SK-N-SH (cell line): Measurements from ENCODE around the gene S100A2. TPM values are rescaled to one million over a fixed set of nuclear protein-coding genes. Genes with fewer than 3 reads are reported as not detected.

Experiments used
- CTCF ChIA-PET: fragments of 300-600, 350-600 bp; formaldehyde crosslinking; extraction: SDS; loops from one replicate; lab custom pipeline; 2021; lab: Yijun Ruan, JAX
- POLR2A ChIA-PET: fragments of 350-600 bp; sonication (Branson Sonifier 250); formaldehyde crosslinking; extraction: SDS; loops from one replicate; lab custom pipeline; 2020; ENCODE audit warnings: antibody characterized with exemption, inconsistent platforms; lab: Yijun Ruan, JAX
- DNase-seq: peaks from one replicate; pipeline ENCODE4 v3.0.0; 2012
- H2AFZ ChIP-seq: fragments of 200-600 bp; sonication (generic); 2 replicates; pipeline ENCODE4 v1.8.1; 2016; ENCODE audit warnings: antibody characterized with exemption, mild to moderate bottlenecking, low read depth
- H3F3A ChIP-seq: fragments of 200-600 bp; sonication (generic); replicated peaks from 2 replicates; pipeline ENCODE3; 2016; ENCODE audit warnings: antibody characterized with exemption, mild to moderate bottlenecking; ENCODE audit not compliant: insufficient read depth
- H3K27ac ChIP-seq, 2 experiments: fragments of 200-500 bp in 1 of 2; fragments of 200-600 bp in 1 of 2; sonication (Bioruptor generic) in 1 of 2; sonication (generic), shearing (Covaris generic) in 1 of 2; 2 replicates each; pipeline versions ENCODE4 v1.5.1 to v1.6.1; 2014 to 2016; ENCODE audit warnings: low read depth in 2 of 2, inconsistent platforms in 1 of 2, low read length in 1 of 2, mild to moderate bottlenecking in 1 of 2, mixed read lengths in 1 of 2
- H3K27me3 ChIP-seq: fragments of 200-600 bp; sonication (generic), shearing (Covaris generic); 2 replicates; pipeline ENCODE4 v1.6.1; 2016; ENCODE audit warnings: mixed run types; ENCODE audit not compliant: insufficient read depth
- H3K36me3 ChIP-seq, 2 experiments: fragments of 200-500 bp in 1 of 2; fragments of 200-600 bp in 1 of 2; sonication (Bioruptor generic) in 1 of 2; sonication (generic) in 1 of 2; replicated peaks in 1 of 2; 2 replicates each; pipeline versions ENCODE3 to v1.5.1; 2014 to 2016; ENCODE audit warnings: low read length in 1 of 2, mild to moderate bottlenecking in 1 of 2; ENCODE audit not compliant: insufficient read depth in 2 of 2, control insufficient read depth in 1 of 2
- H3K4me1 ChIP-seq, 2 experiments: fragments of 200-500 bp in 1 of 2; fragments of 200-600 bp in 1 of 2; sonication (Bioruptor generic) in 1 of 2; sonication (generic), shearing (Covaris generic) in 1 of 2; 2 replicates each; pipeline versions ENCODE4 v1.5.1 to v1.6.1; 2014 to 2016; ENCODE audit warnings: low read depth in 1 of 2, low read length in 1 of 2, mixed run types in 1 of 2; ENCODE audit not compliant: insufficient read depth in 2 of 2, control insufficient read depth in 1 of 2
- H3K4me2 ChIP-seq: fragments of 200-600 bp; sonication (generic), shearing (Covaris generic); 2 replicates; pipeline ENCODE4 v1.6.1; 2017; ENCODE audit warnings: mixed run types
- H3K4me3 ChIP-seq, 2 experiments: fragments of 200-500 bp in 1 of 2; fragments of 200-600 bp in 1 of 2; sonication (Bioruptor generic) in 1 of 2; sonication (generic), shearing (Covaris generic) in 1 of 2; 2 replicates each; pipeline versions ENCODE4 v1.5.1 to v1.8.1; 2014 to 2016; ENCODE audit warnings: low read depth in 2 of 2, inconsistent platforms in 1 of 2, low read length in 1 of 2, mild to moderate bottlenecking in 1 of 2, mixed read lengths in 1 of 2, moderate library complexity in 1 of 2
- H3K79me2 ChIP-seq: fragments of 200-600 bp; sonication (generic); 2 replicates; pipeline ENCODE4 v1.8.1; 2017; ENCODE audit warnings: mild to moderate bottlenecking; ENCODE audit not compliant: insufficient read depth
- H3K9ac ChIP-seq: fragments of 200-600 bp; sonication (generic); 2 replicates; pipeline ENCODE4 v1.6.1; 2017; ENCODE audit warnings: mixed run types
- H3K9me2 ChIP-seq: fragments of 200-600 bp; sonication (generic); 2 replicates; pipeline ENCODE4 v1.6.1; 2017; ENCODE audit warnings: mixed run types
- H3K9me3 ChIP-seq: fragments of 200-600 bp; sonication (generic); 2 replicates; pipeline ENCODE4 v1.6.1; 2017; ENCODE audit warnings: mixed run types, mild to moderate bottlenecking, moderate library complexity
- H4K20me1 ChIP-seq: fragments of 200-600 bp; sonication (generic); 2 replicates; pipeline ENCODE4 v1.6.1; 2017; ENCODE audit warnings: mild to moderate bottlenecking, mixed run types; ENCODE audit not compliant: insufficient read depth
- ELF1 ChIP-seq: IDR thresholded peaks from 2 replicates; pipeline ENCODE4 v1.4.0; 2012
- FOXJ3 ChIP-seq: sonication (generic); formaldehyde crosslinking; IDR thresholded peaks from 2 replicates; pipeline ENCODE4 v1.5.1; 2020; ENCODE audit warnings: mild to moderate bottlenecking, missing genetic modification reagents
- FOXM1 ChIP-seq: IDR thresholded peaks from 2 replicates; pipeline ENCODE4 v1.4.0; 2012; ENCODE audit warnings: low read depth, mild to moderate bottlenecking
- GABPA ChIP-seq: IDR thresholded peaks from 2 replicates; pipeline ENCODE4 v1.4.0; 2012; ENCODE audit warnings: low read depth, mild to moderate bottlenecking
- MXI1 ChIP-seq: IDR thresholded peaks from 2 replicates; pipeline ENCODE4 v1.6.1; 2012; ENCODE audit warnings: mild to moderate bottlenecking, low read depth, low read length, improper control_type of control experiment
- NFIC ChIP-seq: IDR thresholded peaks from 2 replicates; pipeline ENCODE4 v1.4.0; 2012; ENCODE audit warnings: borderline replicate concordance
- POLR2AphosphoS5 ChIP-seq: IDR thresholded peaks from 2 replicates; pipeline ENCODE4 v1.6.1; 2012; ENCODE audit warnings: low read depth, low read length
- RXRA ChIP-seq: IDR thresholded peaks from 2 replicates; pipeline ENCODE4 v1.4.0; 2012; ENCODE audit warnings: low read depth, mild to moderate bottlenecking, borderline replicate concordance
- SIN3A ChIP-seq: IDR thresholded peaks from 2 replicates; pipeline ENCODE4 v1.6.1; 2012; ENCODE audit warnings: low read depth, mild to moderate bottlenecking, low read length, moderate library complexity, borderline replicate concordance
- SMC3 ChIP-seq: IDR thresholded peaks from 2 replicates; pipeline ENCODE4 v1.6.1; 2012; ENCODE audit warnings: low read depth, low read length, improper control_type of control experiment
- TAF1 ChIP-seq: IDR thresholded peaks from 2 replicates; pipeline ENCODE4 v1.6.1; 2012; ENCODE audit warnings: low read depth, mild to moderate bottlenecking, low read length, moderate library complexity, borderline replicate concordance
- TCF12 ChIP-seq: IDR thresholded peaks from 2 replicates; pipeline ENCODE4 v1.4.0; 2012
- USF2 ChIP-seq: fragments of 150-350 bp; IDR thresholded peaks from 2 replicates; pipeline ENCODE4 v1.6.1; 2017; ENCODE audit warnings: antibody characterized with exemption, low read length, low read depth, borderline replicate concordance
- WGBS: methylation state at CpG from one replicate; pipeline ENCODE4 v1.1.6; 2017; ENCODE audit warnings: low lambda C conversion rate; 5-methylcytosine and 5-hydroxymethylcytosine counted together
- polyA plus RNA-seq, 3 experiments: library from polyadenylated mRNA; depleted of rRNA; stranded (reverse); fragments of >200 nt; gene quantifications; 2 replicates each; pipeline ENCODE4 v1.2.3, GENCODE V29; 2012
- TF ChIP-seq, protein P1 (sequence below): IDR thresholded peaks from 2 replicates; pipeline ENCODE4 v1.4.0; 2012; ENCODE audit warnings: low read depth, borderline replicate concordance
- TF ChIP-seq, protein P2 (sequence below): IDR thresholded peaks from 2 replicates; pipeline ENCODE4 v1.6.1; 2012; ENCODE audit warnings: mild to moderate bottlenecking, low read depth, low read length, moderate library complexity

S100A2 gene
- polyA plus RNA-seq, 1 of the 3 experiments (the other 2 are of a cell fraction) = 31.4 TPM

DNA sequence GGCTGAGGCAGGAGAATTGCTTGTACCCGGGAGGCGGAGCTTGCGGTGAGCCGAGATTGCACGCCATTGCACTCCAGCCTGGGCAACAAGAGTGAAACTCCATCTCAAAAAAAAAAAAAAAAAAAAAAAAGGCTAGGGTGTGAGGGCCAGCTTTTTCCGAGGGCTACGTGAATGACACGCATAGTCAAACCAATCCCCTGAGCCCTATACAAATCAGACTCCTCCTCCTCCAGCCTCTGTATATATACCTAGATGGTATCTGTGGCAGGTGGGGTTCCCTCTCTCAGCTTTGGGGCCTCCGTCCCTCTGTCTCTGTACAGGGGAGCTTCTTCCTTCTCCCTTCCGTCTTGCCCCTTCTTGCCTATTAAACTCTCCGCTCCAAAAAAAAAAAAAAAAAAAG, 40.5 kb upstream of the S100A2 start:
- peaks cover 15 to 23% of the 10 kb centered on the region in 2 experiments; a peak in 3 of 4 replicates for H3K4me1 ChIP-seq
- H3F3A ChIP-seq = peaks cover 43% of the 10 kb centered on the region
- no peaks in the 10 kb centered on the region for H3K9me2 ChIP-seq
- H3K27ac ChIP-seq = no peak overlapping the region
- H3K4me2 ChIP-seq = no peak overlapping the region
- no peak overlapping the region for H3K9ac ChIP-seq
- ChIA-PET POLR2A (no interaction called here), CTCF (interaction anchor here (0.9 to 3.0 kb wide), 4 partner anchors 7 to 34 kb away, joined by 4 to 17 read pairs (median 4); no protein-coding TSS in a partner anchor)
- no peaks in the 10 kb centered on the region for H3K27me3 ChIP-seq
- 93% methylated on average over 11 of the region's 11 CpGs for WGBS
- DNase-seq = no peak
- H3K9me3 ChIP-seq = no peaks in the 10 kb centered on the region
- H2AFZ ChIP-seq = no peak overlapping the region
- no peak for TF ChIP-seq SIN3A
- TF ChIP-seq RXRA = no peak
- TF ChIP-seq, protein P1, sequence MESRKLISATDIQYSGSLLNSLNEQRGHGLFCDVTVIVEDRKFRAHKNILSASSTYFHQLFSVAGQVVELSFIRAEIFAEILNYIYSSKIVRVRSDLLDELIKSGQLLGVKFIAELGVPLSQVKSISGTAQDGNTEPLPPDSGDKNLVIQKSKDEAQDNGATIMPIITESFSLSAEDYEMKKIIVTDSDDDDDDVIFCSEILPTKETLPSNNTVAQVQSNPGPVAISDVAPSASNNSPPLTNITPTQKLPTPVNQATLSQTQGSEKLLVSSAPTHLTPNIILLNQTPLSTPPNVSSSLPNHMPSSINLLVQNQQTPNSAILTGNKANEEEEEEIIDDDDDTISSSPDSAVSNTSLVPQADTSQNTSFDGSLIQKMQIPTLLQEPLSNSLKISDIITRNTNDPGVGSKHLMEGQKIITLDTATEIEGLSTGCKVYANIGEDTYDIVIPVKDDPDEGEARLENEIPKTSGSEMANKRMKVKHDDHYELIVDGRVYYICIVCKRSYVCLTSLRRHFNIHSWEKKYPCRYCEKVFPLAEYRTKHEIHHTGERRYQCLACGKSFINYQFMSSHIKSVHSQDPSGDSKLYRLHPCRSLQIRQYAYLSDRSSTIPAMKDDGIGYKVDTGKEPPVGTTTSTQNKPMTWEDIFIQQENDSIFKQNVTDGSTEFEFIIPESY = no peak
- TF ChIP-seq SMC3 = no peak
- no peak for TF ChIP-seq MXI1
- TF ChIP-seq NFIC = no peak
- no peak for TF ChIP-seq TCF12
- TF ChIP-seq TAF1 = no peak
- no peak for TF ChIP-seq GABPA
- no peak for TF ChIP-seq FOXM1
- TF ChIP-seq, protein P2, sequence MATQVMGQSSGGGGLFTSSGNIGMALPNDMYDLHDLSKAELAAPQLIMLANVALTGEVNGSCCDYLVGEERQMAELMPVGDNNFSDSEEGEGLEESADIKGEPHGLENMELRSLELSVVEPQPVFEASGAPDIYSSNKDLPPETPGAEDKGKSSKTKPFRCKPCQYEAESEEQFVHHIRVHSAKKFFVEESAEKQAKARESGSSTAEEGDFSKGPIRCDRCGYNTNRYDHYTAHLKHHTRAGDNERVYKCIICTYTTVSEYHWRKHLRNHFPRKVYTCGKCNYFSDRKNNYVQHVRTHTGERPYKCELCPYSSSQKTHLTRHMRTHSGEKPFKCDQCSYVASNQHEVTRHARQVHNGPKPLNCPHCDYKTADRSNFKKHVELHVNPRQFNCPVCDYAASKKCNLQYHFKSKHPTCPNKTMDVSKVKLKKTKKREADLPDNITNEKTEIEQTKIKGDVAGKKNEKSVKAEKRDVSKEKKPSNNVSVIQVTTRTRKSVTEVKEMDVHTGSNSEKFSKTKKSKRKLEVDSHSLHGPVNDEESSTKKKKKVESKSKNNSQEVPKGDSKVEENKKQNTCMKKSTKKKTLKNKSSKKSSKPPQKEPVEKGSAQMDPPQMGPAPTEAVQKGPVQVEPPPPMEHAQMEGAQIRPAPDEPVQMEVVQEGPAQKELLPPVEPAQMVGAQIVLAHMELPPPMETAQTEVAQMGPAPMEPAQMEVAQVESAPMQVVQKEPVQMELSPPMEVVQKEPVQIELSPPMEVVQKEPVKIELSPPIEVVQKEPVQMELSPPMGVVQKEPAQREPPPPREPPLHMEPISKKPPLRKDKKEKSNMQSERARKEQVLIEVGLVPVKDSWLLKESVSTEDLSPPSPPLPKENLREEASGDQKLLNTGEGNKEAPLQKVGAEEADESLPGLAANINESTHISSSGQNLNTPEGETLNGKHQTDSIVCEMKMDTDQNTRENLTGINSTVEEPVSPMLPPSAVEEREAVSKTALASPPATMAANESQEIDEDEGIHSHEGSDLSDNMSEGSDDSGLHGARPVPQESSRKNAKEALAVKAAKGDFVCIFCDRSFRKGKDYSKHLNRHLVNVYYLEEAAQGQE = no peak
- no peak for TF ChIP-seq USF2
- TF ChIP-seq FOXJ3 (CRISPR knock-in tag) = no peak
- no peak for TF ChIP-seq ELF1
- no peak for TF ChIP-seq POLR2AphosphoS5
- H3K36me3 ChIP-seq = peaks cover 13 to 27% of the 10 kb centered on the region in 2 experiments
- H4K20me1 ChIP-seq = no peaks in the 10 kb centered on the region
- no peak overlapping the region for H3K4me3 ChIP-seq
- peaks cover 37% of the 10 kb centered on the region for H3K79me2 ChIP-seq
